ENCODE measurements around the gene NRP2. TPM values are rescaled to one million over a fixed set of nuclear protein-coding genes. Genes with fewer than 3 reads are reported as not detected.

The NRP2 gene
- total RNA-seq, 1 donor from 2014 or later = 90.3 TPM

GRCh38 chr2:205738117-205738968, 56.0 kb downstream of the NRP2 start:
- no peak for TF ChIP-seq CTCF (conservative IDR thresholded peaks at IDR 0.05)
- Mint-ChIP-seq H3K9me3 (no peaks in the 10 kb centered on the region), H3K27me3 (ENCODE audit: low read depth) (no peaks in the 10 kb centered on the region), H3K4me3 (no peak overlapping the region), H3K36me3 (ENCODE audit: low read depth) (peaks cover 33% of the 10 kb centered on the region), H3K4me1 (peaks cover 40% of the 10 kb centered on the region), H3K27ac (ENCODE audit: unreplicated experiment) (no peak overlapping the region)
- DNase-seq (ENCODE audit: low read depth, low spot score) = no peak

- no peak overlapping the region for H3K4me3 Mint-ChIP-seq
- H3K9me3 Mint-ChIP-seq = no peaks in the 10 kb centered on the region
- peak overlapping the region; percentile 84 for H3K27ac Mint-ChIP-seq (ENCODE audit: unreplicated experiment)
- peaks cover 28% of the 10 kb centered on the region for H3K4me1 Mint-ChIP-seq
- peaks cover 33% of the 10 kb centered on the region for H3K36me3 Mint-ChIP-seq (ENCODE audit: low read depth)
- TF ChIP-seq CTCF (conservative IDR thresholded peaks at IDR 0.05) = no peak
- no peak for DNase-seq (ENCODE audit: low read depth, low spot score)
- no peaks in the 10 kb centered on the region for H3K27me3 Mint-ChIP-seq (ENCODE audit: low read depth)
These were observed 57.3 kb downstream of the NRP2 start for GRCh38 chr2:205739620-205740019.

- H3K9me3 Mint-ChIP-seq = no peaks in the 10 kb centered on the region
- no peaks in the 10 kb centered on the region for H3K27me3 Mint-ChIP-seq (ENCODE audit: low read depth)
- no peak overlapping the region for H3K27ac Mint-ChIP-seq (ENCODE audit: unreplicated experiment)
- no peak for TF ChIP-seq CTCF (conservative IDR thresholded peaks at IDR 0.05)
- peaks cover 23% of the 10 kb centered on the region for H3K4me1 Mint-ChIP-seq
- H3K4me3 Mint-ChIP-seq = no peak overlapping the region
- DNase-seq (ENCODE audit: low read depth, low spot score) = no peak
- peaks cover 35% of the 10 kb centered on the region for H3K36me3 Mint-ChIP-seq (ENCODE audit: low read depth)
These were observed 58.1 kb downstream of the NRP2 start for GRCh38 chr2:205740381-205740780.

GRCh38 chr2:205741256-205741978, 59.1 kb downstream of the NRP2 start:
- no peak overlapping the region for H3K27ac Mint-ChIP-seq (ENCODE audit: unreplicated experiment)
- no peaks in the 10 kb centered on the region for H3K9me3 Mint-ChIP-seq
- peaks cover 37% of the 10 kb centered on the region for H3K36me3 Mint-ChIP-seq (ENCODE audit: low read depth)
- H3K27me3 Mint-ChIP-seq (ENCODE audit: low read depth) = no peaks in the 10 kb centered on the region
- no peak for TF ChIP-seq CTCF (conservative IDR thresholded peaks at IDR 0.05)
- H3K4me3 Mint-ChIP-seq = no peak overlapping the region
- H3K4me1 Mint-ChIP-seq = peaks cover 23% of the 10 kb centered on the region
- DNase-seq (ENCODE audit: low read depth, low spot score) = no peak

GRCh38 chr2:205743137-205743536, 60.8 kb downstream of the NRP2 start:
- no peak overlapping the region for H3K27ac Mint-ChIP-seq (ENCODE audit: unreplicated experiment)
- no peak for DNase-seq (ENCODE audit: low read depth, low spot score)
- peaks cover 28% of the 10 kb centered on the region for H3K36me3 Mint-ChIP-seq (ENCODE audit: low read depth)
- H3K9me3 Mint-ChIP-seq = no peaks in the 10 kb centered on the region
- H3K4me3 Mint-ChIP-seq = no peak overlapping the region
- H3K27me3 Mint-ChIP-seq (ENCODE audit: low read depth) = no peaks in the 10 kb centered on the region
- no peak for TF ChIP-seq CTCF (conservative IDR thresholded peaks at IDR 0.05)
- peaks cover 16% of the 10 kb centered on the region for H3K4me1 Mint-ChIP-seq

Measured in neural crest cell (in vitro differentiated cells).